HCT116 (cell line): Measurements from ENCODE around the gene SCGB3A1.

Experiments used
- CTCF ChIP-seq, 3 experiments: fragments of 200-600 bp in 1 of 3; sonication (generic) in 1 of 3; IDR thresholded peaks in 2 of 3; conservative IDR thresholded peaks in 1 of 3; 2 replicates each; pipeline ENCODE4 v1.5.1; 2012 to 2017; ENCODE audit warnings: low read depth in 2 of 3, low read length in 2 of 3, antibody characterized with exemption in 1 of 3, borderline replicate concordance in 1 of 3, control low read depth in 1 of 3, mild to moderate bottlenecking in 1 of 3, mixed read lengths in 1 of 3, mixed run types in 1 of 3, moderate library complexity in 1 of 3; ENCODE audit not compliant: insufficient read depth in 1 of 3
- EZH2 ChIP-seq: fragments of 200-600 bp; sonication (generic); IDR thresholded peaks from 2 replicates; pipeline ENCODE4 v1.6.1; 2017; ENCODE audit warnings: antibody characterized with exemption, mixed run types
- EZH2phosphoT487 ChIP-seq: fragments of 200-600 bp; IDR thresholded peaks from 2 replicates; pipeline ENCODE4 v1.6.1; 2018; ENCODE audit warnings: antibody characterized with exemption, borderline replicate concordance
- RAD21 ChIP-seq: IDR thresholded peaks from 2 replicates; pipeline ENCODE4 v1.6.1; 2012; ENCODE audit warnings: low read depth, mild to moderate bottlenecking
- YY1 ChIP-seq: IDR thresholded peaks from 2 replicates; pipeline ENCODE4 v1.6.1; 2011; ENCODE audit warnings: low read length, low read depth, moderate library complexity, mild to moderate bottlenecking; ENCODE audit not compliant: insufficient replicate concordance; ENCODE audit errors: extremely low read depth

- TF ChIP-seq CTCF (IDR thresholded peaks at IDR 0.05 in 2 of 3, conservative IDR thresholded peaks at IDR 0.05 in 1 of 3; ENCODE audit: borderline replicate concordance in 1 of 3, insufficient read depth in 1 of 3, low read depth in 2 of 3, low read length in 2 of 3) (no peak), RAD21 (no peak), EZH2 (no peak), EZH2phosphoT487 (no peak), YY1 (no peak)
These were observed 22.4 kb downstream of the SCGB3A1 start for GRCh38 chr5:180568914-180569313.
